Activated naive CD4-positive, alpha-beta T cell treated with anti-CD3 and anti-CD28 coated beads, Interleukin-2, amount 10 ng/mL, durations not matched to agents 7 days and 5 days (primary cell): ENCODE data around the gene KIF5A.
"Not testable (repeated sequence)": the region's sequence is repeated elsewhere in the genome, so short reads cannot be mapped to it uniquely, and the experiment has no call there.

ENCODE experiments used
- CTCF ChIA-PET: fragments of 350-600 bp; sonication (Branson Sonifier 250); formaldehyde crosslinking; loops from one replicate; lab custom pipeline; 2021; ENCODE audit warnings: antibody characterized with exemption; lab: Charles Lee
- DNase-seq: peaks from one replicate; pipeline ENCODE4 v3.0.0-alpha.2; 2020
- H3K27ac Mint-ChIP-seq: one replicate; pipeline ENCODE4 v1.8.0; 2021; ENCODE audit warnings: mild to moderate bottlenecking, moderate library complexity, mixed read lengths
- H3K27me3 Mint-ChIP-seq: one replicate; pipeline ENCODE4 v1.8.0; 2021; ENCODE audit warnings: mild to moderate bottlenecking, mixed read lengths
- H3K36me3 Mint-ChIP-seq: one replicate; pipeline ENCODE4 v1.8.0; 2021; ENCODE audit warnings: mixed read lengths
- H3K4me1 Mint-ChIP-seq: one replicate; pipeline ENCODE4 v1.8.0; 2021; ENCODE audit warnings: mixed read lengths
- H3K4me3 Mint-ChIP-seq: one replicate; pipeline ENCODE4 v1.8.0; 2021; ENCODE audit warnings: mild to moderate bottlenecking, moderate library complexity, mixed read lengths
- H3K9me3 Mint-ChIP-seq: one replicate; pipeline ENCODE4 v1.8.0; 2021; ENCODE audit warnings: mixed read lengths

KIF5A gene

DNA sequence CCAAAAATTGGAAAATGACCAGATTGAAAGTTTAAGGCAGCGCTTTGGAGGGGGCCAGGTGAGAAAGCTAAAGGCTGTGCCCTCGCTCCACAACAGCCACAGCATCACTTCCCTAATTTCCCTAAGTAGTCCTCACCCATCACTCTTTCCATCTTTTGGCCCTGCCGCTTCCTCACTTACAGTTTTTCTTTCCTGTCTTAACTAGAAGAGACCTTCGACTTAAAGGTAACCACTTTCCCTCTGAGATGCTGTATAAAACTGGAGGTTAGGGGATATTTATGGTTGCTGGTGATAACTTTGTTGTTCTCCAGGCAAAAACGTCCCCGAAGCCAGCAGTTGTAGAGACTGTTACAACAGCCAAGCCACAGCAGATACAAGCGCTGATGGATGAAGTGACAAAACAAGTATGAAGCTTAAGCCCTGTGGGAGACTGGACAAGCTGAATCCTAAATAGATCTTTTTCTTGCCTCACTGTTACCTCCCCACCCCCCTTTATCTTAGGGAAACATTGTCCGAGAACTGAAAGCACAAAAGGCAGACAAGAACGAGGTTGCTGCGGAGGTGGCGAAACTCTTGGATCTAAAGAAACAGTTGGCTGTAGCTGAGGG, 33.8 kb upstream of the KIF5A start:
- no peak for DNase-seq
- H3K9me3 Mint-ChIP-seq, result no peaks in the 10 kb centered on the region
- CTCF ChIA-PET, result interaction anchor here (0.6 to 1.2 kb wide), 4 partner anchors 16 to 42 kb away, joined by 3 to 4 read pairs (median 4); no protein-coding TSS in a partner anchor
- H3K27ac Mint-ChIP-seq, result peak overlapping the region; percentile 40
- no peak overlapping the region for H3K4me3 Mint-ChIP-seq
- H3K4me1 Mint-ChIP-seq, result peaks cover 30% of the 10 kb centered on the region
- peaks cover 79% of the 10 kb centered on the region for H3K36me3 Mint-ChIP-seq
- H3K27me3 Mint-ChIP-seq, result no peaks in the 10 kb centered on the region

DNA sequence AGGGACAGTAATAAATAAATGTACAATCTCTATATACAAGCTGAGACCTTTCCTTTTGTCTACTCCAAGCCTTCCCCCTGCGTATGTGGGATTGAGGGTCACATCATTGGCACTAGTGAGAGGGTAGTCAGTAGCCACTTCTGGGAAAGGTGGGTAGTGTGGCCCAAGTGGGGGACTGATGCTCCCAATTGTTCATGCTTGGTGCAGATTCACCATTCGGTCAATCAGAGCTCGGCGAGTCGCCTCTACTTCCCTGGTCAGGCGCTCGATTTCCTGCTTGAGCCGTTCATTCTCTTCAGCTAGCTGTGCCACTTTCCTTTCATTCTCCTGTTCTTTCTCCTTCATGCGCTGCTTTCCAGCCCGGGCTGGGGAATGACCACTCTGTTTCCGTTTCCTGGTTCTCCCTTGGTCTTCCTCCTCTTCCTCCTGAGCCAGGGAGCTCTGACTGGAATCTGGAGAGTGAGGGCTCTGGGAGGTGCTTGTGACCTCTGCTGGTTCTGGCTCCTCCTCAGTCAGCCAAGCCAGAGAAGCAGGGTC, 33.2 kb upstream of the KIF5A start:
- H3K36me3 Mint-ChIP-seq, result peaks cover 74% of the 10 kb centered on the region
- no peaks in the 10 kb centered on the region for H3K9me3 Mint-ChIP-seq
- H3K27me3 Mint-ChIP-seq, result no peaks in the 10 kb centered on the region
- peaks cover 36% of the 10 kb centered on the region for H3K4me1 Mint-ChIP-seq
- H3K27ac Mint-ChIP-seq, result peak overlapping the region; percentile 55
- no peak overlapping the region for H3K4me3 Mint-ChIP-seq
- CTCF ChIA-PET, result interaction anchor here (0.6 to 1.7 kb wide), 4 partner anchors 16 to 40 kb away, joined by 3 to 4 read pairs (median 4); no protein-coding TSS in a partner anchor
- no peak for DNase-seq

DNA sequence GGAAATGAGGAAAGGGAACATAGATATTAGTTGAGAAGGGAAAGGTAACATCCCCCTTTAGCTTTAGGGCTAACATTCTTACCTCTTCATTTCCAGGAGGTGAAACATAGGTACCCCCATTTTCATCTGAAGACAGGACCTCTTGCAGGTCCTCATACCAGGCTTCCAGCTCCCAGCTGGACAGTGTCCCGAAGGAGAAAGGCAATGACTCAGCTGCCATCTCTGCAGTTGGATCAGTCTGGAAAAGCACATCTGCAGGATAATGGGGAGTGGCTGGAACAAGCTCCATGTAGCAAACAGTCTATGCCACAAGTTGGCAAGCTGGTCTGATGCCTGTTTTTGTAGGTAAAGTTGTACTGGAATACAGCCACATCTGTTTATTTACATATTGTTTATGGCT, 32.7 kb upstream of the KIF5A start:
- peaks cover 3% of the 10 kb centered on the region for H3K27me3 Mint-ChIP-seq
- peaks cover 69% of the 10 kb centered on the region for H3K36me3 Mint-ChIP-seq
- peak overlapping the region; percentile 13 for H3K4me3 Mint-ChIP-seq
- H3K27ac Mint-ChIP-seq, result peak overlapping the region; percentile 55
- CTCF ChIA-PET, result interaction anchor here (1.2 to 1.7 kb wide), 2 partner anchors 24 to 41 kb away, joined by 4 read pairs; no protein-coding TSS in a partner anchor
- no peak for DNase-seq
- H3K9me3 Mint-ChIP-seq, result no peaks in the 10 kb centered on the region
- H3K4me1 Mint-ChIP-seq, result peaks cover 40% of the 10 kb centered on the region

DNA sequence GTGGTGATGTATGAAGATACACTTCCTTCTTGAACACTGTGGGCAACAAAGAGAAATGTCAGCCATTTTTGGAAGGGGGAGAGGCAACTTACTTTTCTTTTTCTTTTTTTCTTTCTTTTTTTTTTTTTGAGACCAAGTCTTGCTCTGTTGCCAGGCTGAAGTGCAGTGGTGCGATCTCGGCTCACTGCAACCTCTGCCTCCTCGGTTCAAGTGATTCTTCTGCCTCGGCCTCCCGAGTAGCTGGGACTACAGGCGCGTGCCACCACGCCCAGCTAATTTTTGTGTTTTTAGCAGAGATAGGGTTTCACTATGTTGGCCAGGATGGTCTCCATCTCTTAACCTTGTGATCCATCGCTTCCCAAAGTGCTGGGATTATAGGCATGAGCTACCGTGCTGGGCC, 32.1 kb upstream of the KIF5A start:
- not testable (repeated sequence) for DNase-seq, H3K27me3 Mint-ChIP-seq, H3K9me3 Mint-ChIP-seq, H3K27ac Mint-ChIP-seq
- peaks cover 63% of the 10 kb centered on the region for H3K36me3 Mint-ChIP-seq
- peak overlapping the region; percentile 13 for H3K4me3 Mint-ChIP-seq
- CTCF ChIA-PET, result interaction anchor here (0.6 to 1.7 kb wide), 3 partner anchors 19 to 59 kb away, joined by 3 to 4 read pairs (median 3); no protein-coding TSS in a partner anchor
- H3K4me1 Mint-ChIP-seq, result peaks cover 41% of the 10 kb centered on the region

DNA sequence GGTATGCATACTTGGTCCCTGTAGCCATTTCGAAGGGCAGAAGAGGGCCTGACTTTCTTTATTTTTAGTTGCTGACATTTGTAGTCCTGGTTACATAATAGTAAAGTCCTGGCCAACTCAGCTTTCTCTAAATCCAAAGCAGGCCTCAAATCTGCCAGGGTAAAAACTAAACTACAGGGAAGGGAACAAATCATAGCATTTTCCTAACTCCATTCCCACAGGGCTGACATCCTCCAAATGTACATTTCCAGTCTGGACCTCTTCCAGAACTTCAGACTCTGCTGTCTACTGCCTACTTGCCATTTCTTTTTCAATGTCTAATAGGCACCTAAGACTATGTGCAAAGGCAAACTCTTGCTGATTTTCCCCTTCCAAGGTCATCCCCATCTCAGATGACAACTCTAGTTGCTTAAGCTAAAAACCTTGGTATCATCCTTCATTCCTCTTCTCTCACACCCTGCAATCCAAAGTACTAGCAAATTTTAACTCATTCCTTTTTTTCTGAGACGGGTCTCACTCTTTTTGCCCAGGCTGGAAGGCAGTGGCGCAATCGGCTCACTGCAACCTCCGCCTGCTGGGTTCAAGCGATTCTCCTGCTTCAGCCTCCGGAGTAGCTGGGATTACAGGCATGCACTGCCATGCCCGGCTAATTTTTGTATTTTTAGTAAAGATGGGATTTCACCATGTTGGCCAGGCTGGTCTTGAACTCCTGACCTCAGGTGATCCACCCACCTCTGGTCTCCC, 31.5 kb upstream of the KIF5A start:
- peaks cover 44% of the 10 kb centered on the region for H3K4me1 Mint-ChIP-seq
- DNase-seq, result no peak
- CTCF ChIA-PET, result interaction anchor here (0.6 to 1.7 kb wide), 3 partner anchors 20 to 60 kb away, joined by 3 to 4 read pairs (median 3); no protein-coding TSS in a partner anchor
- H3K36me3 Mint-ChIP-seq, result peaks cover 60% of the 10 kb centered on the region
- peak overlapping the region; percentile 33 for H3K4me3 Mint-ChIP-seq
- H3K27ac Mint-ChIP-seq, result peak overlapping the region; percentile 16
- H3K27me3 Mint-ChIP-seq, result peaks cover 5% of the 10 kb centered on the region
- H3K9me3 Mint-ChIP-seq, result no peaks in the 10 kb centered on the region

DNA sequence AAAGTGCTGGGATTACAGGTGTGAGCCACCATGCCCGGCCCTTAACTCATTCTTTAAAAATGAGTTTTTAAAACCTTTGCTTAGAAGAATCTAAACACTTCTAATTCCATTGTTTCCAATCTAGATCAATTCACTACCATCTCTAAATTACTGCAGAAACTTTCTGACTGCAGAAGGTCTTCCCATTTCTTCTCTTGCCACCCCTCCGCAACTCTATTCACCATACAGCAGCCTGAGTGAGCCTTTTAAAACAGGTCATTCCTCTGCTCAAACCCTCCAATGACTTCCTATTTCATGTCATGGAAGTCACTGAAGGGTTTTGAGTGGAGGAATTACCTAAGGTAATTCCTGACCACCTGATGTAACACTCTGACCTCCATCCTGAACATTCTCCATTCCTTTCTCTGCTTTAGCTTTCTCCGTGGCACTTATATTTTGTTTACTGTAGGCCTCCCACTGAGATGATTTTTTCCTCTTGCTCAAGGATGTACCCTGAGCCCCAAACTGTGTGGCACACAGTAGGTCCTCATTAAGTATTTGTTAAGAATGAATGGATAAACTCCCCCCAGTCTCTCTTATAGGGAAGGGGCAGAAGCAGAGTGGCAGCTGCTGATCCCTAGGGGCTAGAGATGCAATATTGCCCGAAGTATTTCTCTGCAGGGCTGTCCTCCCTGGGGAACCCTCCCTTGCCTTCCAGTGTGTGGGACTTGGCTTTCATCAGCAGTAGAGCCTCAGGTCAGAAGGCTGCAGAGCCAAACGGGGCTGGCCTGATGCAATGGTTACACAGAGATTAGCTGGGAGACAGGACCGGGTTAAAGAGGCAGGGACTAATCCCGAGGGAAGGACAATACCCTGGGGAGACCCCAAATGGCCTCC, 30.7 kb upstream of the KIF5A start:
- Mint-ChIP-seq H3K9me3 (no peaks in the 10 kb centered on the region), H3K27me3 (peaks cover 5% of the 10 kb centered on the region), H3K36me3 (peaks cover 61% of the 10 kb centered on the region), H3K4me1 (peaks cover 52% of the 10 kb centered on the region), H3K27ac (peak overlapping the region; percentile 100), H3K4me3 (peak overlapping the region; percentile 96)
- DNase-seq, result no peak
- CTCF ChIA-PET, result interaction anchor here (0.9 kb wide), 2 partner anchors 33 to 43 kb away, joined by 3 read pairs; no protein-coding TSS in a partner anchor

DNA sequence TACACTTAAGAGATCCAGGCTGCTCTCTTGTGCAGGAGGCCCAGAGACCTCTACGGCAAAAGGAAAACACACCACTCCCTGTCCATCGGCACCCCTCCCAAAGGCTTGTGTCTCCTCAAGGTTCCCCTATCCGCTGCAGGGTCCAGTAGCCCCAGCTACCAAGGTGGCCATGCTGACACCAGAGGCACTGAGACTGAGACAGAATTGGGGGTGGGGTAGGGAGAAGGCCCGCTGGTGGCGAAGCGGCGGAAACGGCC, 30.1 kb upstream of the KIF5A start:
- peaks cover 5% of the 10 kb centered on the region for H3K27me3 Mint-ChIP-seq
- H3K36me3 Mint-ChIP-seq, result peaks cover 59% of the 10 kb centered on the region
- CTCF ChIA-PET, result interaction anchor here (0.9 kb wide), 2 partner anchors 34 to 43 kb away, joined by 3 read pairs; no protein-coding TSS in a partner anchor
- peaks cover 58% of the 10 kb centered on the region for H3K4me1 Mint-ChIP-seq
- H3K4me3 Mint-ChIP-seq, result peak overlapping the region; percentile 96
- H3K9me3 Mint-ChIP-seq, result no peaks in the 10 kb centered on the region
- DNase-seq, result no peak
- H3K27ac Mint-ChIP-seq, result peak overlapping the region; percentile 100

DNA sequence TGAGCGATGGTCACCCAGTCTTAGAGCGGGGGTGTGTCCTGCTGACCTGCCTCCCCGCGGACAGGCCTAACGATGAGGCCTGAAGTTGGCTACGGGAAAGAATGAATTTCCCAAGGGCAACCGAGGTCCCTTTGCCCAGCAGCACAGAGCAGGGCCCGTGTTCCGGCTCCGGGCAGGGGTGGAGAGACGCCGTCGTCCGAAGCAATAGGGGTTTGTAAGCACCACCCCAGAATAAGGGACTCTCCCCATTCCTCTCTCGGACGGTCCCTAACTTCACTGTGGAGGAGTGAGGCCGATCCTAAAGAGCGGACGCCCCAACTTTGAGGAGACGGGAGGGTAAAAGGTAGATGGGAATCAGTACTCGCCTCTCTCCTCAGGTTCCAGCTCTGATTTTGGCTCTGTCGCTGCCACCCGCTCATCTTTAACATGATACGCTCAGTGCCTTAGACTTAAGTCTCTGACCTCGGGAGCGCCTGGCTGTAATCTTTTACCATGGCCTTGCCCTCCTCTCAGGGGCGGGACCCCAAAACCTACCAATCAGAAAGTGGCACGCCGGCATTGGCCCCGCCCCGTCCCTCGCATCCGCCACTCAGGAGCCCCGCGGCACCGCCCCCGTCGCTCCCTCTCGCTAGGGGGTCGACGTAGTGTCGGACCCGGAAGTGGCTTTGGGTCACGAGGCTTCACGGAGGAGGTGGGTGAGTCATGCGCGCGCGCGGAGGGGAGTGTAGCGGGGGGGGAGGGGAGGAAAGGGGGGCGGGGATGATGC, 29.6 kb upstream of the KIF5A start, which contains the start of gene DDIT3:
TSS of gene DDIT3 (minus strand) at position 462 of the 766 bp plus-strand sequence. CDS start 3,108 bp downstream, outside the sequence.
- Mint-ChIP-seq H3K9me3 (no peaks in the 10 kb centered on the region), H3K4me1 (peaks cover 61% of the 10 kb centered on the region), H3K4me3 (peak within 1 kb of the TSS; percentile 96), H3K36me3 (peaks cover 58% of the 10 kb centered on the region), H3K27me3 (peaks cover 5% of the 10 kb centered on the region), H3K27ac (peak within 1 kb of the TSS; percentile 100)
- CTCF ChIA-PET, result interaction anchor here (0.6 to 1.0 kb wide), 3 partner anchors 34 to 236 kb away, joined by 3 read pairs; no protein-coding TSS in a partner anchor
- peak; percentile 99 for DNase-seq

DNA sequence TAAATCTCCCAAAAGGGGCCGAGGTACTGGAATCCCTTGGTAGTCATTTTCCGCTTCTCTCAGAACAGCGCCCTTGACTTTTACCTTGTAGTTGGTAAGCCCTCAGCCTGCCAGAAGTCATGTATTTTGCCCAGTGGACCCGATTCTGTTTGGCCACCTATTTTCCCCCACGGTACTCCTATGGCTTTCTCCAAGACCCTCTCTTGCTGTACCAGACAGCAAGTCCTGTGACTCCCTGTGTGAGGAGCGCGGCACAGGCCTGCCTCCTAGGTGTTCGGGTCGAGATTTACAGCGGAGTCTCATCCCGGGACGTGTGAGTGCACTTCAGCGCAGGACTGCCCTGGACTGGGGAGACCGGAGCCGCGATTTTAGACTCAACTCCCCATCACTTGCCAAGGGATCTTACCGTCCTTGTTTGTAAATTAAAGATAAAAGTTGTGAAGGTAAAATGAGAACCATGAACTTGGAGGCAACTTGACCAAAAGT, 28.3 kb upstream of the KIF5A start:
- Mint-ChIP-seq H3K27me3 (peaks cover 5% of the 10 kb centered on the region), H3K9me3 (no peaks in the 10 kb centered on the region), H3K36me3 (peaks cover 47% of the 10 kb centered on the region), H3K27ac (peak overlapping the region; percentile 100), H3K4me3 (peak overlapping the region; percentile 96), H3K4me1 (peaks cover 69% of the 10 kb centered on the region)
- CTCF ChIA-PET, result no interaction called here
- DNase-seq, result peak; percentile 40

DNA sequence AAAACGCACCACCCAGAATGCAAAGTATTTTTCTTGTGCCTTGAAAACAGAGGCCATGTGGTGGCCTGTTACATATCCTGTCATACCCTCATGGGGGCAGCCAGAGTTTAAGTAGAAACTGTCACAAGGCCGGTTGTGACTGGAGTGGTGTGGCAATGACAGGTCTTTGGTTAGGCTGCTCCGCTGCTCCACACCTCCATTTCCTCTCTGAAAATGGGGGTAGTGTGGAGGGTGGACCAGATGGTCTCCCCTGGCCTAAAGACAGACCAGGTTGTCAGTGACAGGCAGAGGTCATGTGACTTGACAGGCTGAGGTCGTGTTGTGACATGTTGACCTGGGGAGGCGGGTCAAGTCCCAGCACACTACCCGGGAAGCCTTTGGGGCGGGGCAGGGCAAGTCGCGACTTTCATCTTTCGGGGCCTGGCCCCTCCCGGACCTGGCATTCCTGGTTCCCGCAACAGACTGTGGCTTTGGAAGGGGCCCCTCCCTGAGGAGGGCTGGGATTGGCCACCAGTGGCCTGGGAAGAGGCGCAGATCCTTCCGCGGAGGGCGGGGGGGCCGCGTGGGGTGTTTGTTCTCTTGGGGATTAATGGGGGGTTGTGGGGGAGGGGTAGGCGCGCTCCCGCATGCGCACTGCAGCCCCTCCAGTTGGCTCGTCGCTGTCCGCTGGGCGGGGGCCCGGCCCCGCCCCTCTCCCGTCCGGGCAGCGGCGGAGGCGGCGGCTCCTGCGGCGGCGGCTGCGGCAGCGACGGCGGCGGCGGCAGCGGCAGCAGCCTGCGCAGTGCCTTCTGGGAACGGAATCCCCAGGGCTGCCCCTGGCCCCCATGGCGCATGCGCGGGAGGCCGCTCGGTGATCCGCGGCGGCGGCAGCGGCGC, 27.6 kb upstream of the KIF5A start, which contains the start of gene MBD6:
TSS of gene MBD6 (plus strand) at position 814 of the 876 bp plus-strand sequence. CDS start 1,480 bp downstream, outside the sequence.
- Mint-ChIP-seq H3K27ac (peak within 1 kb of the TSS; percentile 100), H3K36me3 (peaks cover 44% of the 10 kb centered on the region), H3K27me3 (peaks cover 5% of the 10 kb centered on the region), H3K9me3 (no peaks in the 10 kb centered on the region), H3K4me1 (peaks cover 68% of the 10 kb centered on the region), H3K4me3 (peak within 1 kb of the TSS; percentile 99)
- CTCF ChIA-PET, result no interaction called here
- DNase-seq, result peak; percentile 93

DNA sequence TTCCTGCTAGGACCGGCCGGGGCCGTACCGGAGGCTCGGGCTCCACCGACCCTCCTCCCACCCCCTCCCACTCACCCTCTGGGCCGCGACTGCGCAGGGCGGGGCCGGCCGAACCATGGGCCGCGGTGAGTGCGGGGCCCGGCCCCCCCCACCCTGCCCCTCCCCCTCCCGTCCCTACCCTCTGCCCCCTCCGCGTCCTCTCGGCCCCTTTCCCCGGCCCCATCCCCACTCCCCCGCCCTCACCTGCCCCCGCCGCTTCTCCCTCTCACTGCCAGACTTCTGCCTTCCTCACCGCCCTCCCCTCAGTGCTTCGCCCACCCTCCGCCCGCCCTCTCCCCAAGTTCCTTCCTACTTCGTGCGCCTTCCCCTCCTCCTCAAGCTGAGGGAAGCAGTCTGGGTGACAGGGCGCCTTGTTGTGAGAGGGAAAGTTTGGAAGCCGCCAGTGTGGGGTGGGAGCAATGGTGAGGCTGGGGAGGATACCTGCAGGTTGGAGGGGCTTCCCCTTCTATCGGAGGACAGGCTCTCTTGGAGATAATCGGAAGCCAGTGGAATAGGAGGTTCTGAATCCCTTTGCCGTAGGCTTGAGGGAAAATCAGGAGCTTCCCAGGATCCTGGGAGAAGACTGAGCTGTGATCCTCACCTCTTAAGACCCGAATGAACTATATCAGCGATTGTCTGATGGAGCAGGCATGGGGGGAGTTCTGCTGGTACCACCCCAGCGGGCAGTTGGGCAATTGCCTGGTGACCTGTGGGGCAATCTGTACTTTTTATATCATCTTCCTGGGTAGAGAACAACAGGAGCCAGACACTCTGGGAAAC, 26.7 kb upstream of the KIF5A start:
- H3K36me3 Mint-ChIP-seq, result peaks cover 40% of the 10 kb centered on the region

More for the DNA sequence above, 26.7 kb upstream of the KIF5A start:
- Mint-ChIP-seq H3K4me3 (peak overlapping the region; percentile 99), H3K9me3 (no peaks in the 10 kb centered on the region), H3K27ac (peak overlapping the region; percentile 91), H3K4me1 (peaks cover 60% of the 10 kb centered on the region), H3K27me3 (peaks cover 5% of the 10 kb centered on the region)
- CTCF ChIA-PET, result interaction anchor here (1.2 to 1.6 kb wide), 4 partner anchors 11 to 98 kb away, joined by 3 to 6 read pairs (median 4); partner anchors contain the start of gene DCTN2
- DNase-seq, result peak; percentile 69
